ENCODE results near the gene TFG. TPM values are rescaled to one million over a fixed set of nuclear protein-coding genes. Genes with fewer than 3 reads are reported as not detected.

The TFG gene
- total and polyA plus RNA-seq, 4 experiments from 2014 or later = 42.3 to 56.6 (median 47.8) TPM

DNA sequence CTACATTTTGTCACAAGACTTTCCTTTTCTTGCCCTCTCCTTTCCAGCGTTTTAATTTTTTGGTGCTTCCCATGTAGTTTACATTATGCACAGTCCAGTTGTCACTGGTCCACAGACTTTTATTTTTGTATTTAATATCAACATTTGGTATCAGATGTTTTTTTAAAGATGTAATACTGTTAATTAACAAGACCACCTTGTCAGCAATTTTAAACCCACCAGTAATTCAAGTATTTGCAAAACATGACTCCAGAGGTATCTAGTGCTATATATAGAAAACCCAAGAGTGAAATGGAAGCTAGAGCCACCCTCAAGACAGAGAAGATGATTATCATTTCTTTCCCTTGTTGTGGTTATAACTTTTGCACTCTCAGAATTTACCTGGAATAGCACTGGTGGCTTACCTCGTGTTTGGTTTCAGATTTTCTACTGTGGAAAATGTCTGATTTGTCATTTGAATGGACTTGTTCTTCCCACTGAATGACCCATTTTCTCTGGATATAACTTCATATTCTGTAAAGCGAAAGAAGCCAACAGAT is 56.2 kb downstream of the TFG start:
- Histone ChIP-seq H3K9me3 (ENCODE audit: control insufficient read depth in 1 of 2, low read length in 2 of 2) (no peaks in the 10 kb centered on the region), H3K27me3 (ENCODE audit: insufficient read depth, low read length) (no peaks in the 10 kb centered on the region), H3K4me1 (ENCODE audit: insufficient read depth, low read length) (no peaks in the 10 kb centered on the region), H3K36me3 (ENCODE audit: insufficient read depth, low read length) (no peaks in the 10 kb centered on the region), H3K27ac (ENCODE audit: low read depth, low read length) (no peak overlapping the region), H3K4me3 (ENCODE audit: low read length in 2 of 2) (no peak overlapping the region)
- DNase-seq = no peak
- no peaks in the 10 kb centered on the region for H3K36me3 Mint-ChIP-seq
- peaks cover 0 to 4% (median 2%) of the 10 kb centered on the region in 4 donors for H3K4me1 Mint-ChIP-seq
- H3K27ac Mint-ChIP-seq = no peak overlapping the region
- POLR2A ChIA-PET (ENCODE audit: partially characterized antibody) = no interaction called here
- no peaks in the 10 kb centered on the region for H3K9me3 Mint-ChIP-seq
- no peak overlapping the region for H3K4me3 Mint-ChIP-seq
- intact Hi-C loops (cut with micrococcal nuclease) = no loop called here
- CTCF ChIA-PET (ENCODE audit: partially characterized antibody) = no interaction called here
- H3K27me3 Mint-ChIP-seq = no peaks in the 10 kb centered on the region

DNA sequence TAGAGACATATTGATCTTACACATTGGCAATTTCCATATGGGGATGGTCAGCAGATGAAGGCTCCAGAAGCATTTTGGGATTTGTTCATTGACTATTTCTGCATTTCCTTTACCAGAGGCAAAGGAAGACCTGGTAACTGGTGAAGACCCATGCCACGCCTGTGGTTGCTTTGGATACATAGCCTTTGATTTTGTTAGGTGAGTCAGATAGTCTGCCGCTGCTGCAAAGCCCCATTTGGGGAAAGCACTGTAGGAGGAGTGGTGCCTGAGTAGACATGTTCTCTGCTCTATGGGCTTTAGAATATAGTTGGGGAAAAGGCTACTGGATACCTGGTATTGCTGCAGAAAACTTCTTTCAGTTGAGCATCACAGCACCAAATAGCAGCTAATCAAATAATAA is 56.8 kb downstream of the TFG start:
- Mint-ChIP-seq H3K9me3 (no peaks in the 10 kb centered on the region), H3K36me3 (no peaks in the 10 kb centered on the region), H3K27me3 (no peaks in the 10 kb centered on the region), H3K27ac (no peak overlapping the region), H3K4me1 (peaks cover 0 to 4% (median under 1%) of the 10 kb centered on the region in 4 donors), H3K4me3 (no peak overlapping the region)
- Histone ChIP-seq H3K4me3 (ENCODE audit: low read length in 2 of 2) (no peak overlapping the region), H3K9me3 (ENCODE audit: control insufficient read depth in 1 of 2, low read length in 2 of 2) (no peaks in the 10 kb centered on the region), H3K4me1 (ENCODE audit: insufficient read depth, low read length) (no peaks in the 10 kb centered on the region), H3K27me3 (ENCODE audit: insufficient read depth, low read length) (no peaks in the 10 kb centered on the region), H3K27ac (ENCODE audit: low read depth, low read length) (no peak overlapping the region), H3K36me3 (ENCODE audit: insufficient read depth, low read length) (no peaks in the 10 kb centered on the region)
- ChIA-PET POLR2A (ENCODE audit: partially characterized antibody) (no interaction called here), CTCF (ENCODE audit: partially characterized antibody) (no interaction called here)
- intact Hi-C loops (cut with micrococcal nuclease) = no loop called here
- DNase-seq = no peak

DNA sequence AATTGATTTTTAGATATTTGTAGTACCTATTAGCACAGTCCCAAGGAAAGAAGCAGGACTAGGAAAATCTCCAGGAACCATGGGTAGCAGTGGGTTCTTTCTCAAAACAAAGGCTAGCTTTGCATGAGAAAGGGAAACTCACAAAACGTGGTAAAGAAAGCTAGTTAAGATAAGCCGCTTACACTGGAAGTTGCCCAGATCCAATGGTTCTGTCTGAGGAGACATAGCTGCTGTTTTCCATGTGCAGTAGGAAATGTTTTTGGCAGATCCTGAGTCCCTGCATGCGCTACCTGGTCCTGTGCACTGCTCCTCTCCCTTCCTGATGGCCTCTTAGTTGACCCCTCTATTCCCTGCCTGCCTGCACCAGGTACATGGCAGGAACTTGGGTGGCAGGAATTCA is 60.4 kb downstream of the TFG start:
- no peak for DNase-seq
- H3K36me3 ChIP-seq (ENCODE audit: insufficient read depth, low read length) = no peaks in the 10 kb centered on the region
- ChIA-PET CTCF (ENCODE audit: partially characterized antibody) (interaction anchor here (1.0 kb wide), 1 partner anchor 8 kb away, joined by 4 read pairs; no protein-coding TSS in a partner anchor), POLR2A (ENCODE audit: partially characterized antibody) (no interaction called here)
- no peaks in the 10 kb centered on the region for H3K9me3 ChIP-seq (ENCODE audit: control insufficient read depth in 1 of 2, low read length in 2 of 2)
- H3K4me1 ChIP-seq (ENCODE audit: insufficient read depth, low read length) = no peaks in the 10 kb centered on the region
- no peak overlapping the region for H3K4me3 ChIP-seq (ENCODE audit: low read length in 2 of 2)
- no peaks in the 10 kb centered on the region for H3K27me3 Mint-ChIP-seq
- peak overlapping the region in 1 of 7 donors; percentile 54 for H3K27ac Mint-ChIP-seq
- peaks cover 0 to 4% (median under 1%) of the 10 kb centered on the region in 4 donors for H3K4me1 Mint-ChIP-seq
- intact Hi-C loops (cut with micrococcal nuclease) = no loop called here
- no peaks in the 10 kb centered on the region for H3K9me3 Mint-ChIP-seq
- H3K36me3 Mint-ChIP-seq = no peaks in the 10 kb centered on the region
- H3K27ac ChIP-seq (ENCODE audit: low read depth, low read length) = no peak overlapping the region
- no peak overlapping the region for H3K4me3 Mint-ChIP-seq
- no peaks in the 10 kb centered on the region for H3K27me3 ChIP-seq (ENCODE audit: insufficient read depth, low read length)

DNA sequence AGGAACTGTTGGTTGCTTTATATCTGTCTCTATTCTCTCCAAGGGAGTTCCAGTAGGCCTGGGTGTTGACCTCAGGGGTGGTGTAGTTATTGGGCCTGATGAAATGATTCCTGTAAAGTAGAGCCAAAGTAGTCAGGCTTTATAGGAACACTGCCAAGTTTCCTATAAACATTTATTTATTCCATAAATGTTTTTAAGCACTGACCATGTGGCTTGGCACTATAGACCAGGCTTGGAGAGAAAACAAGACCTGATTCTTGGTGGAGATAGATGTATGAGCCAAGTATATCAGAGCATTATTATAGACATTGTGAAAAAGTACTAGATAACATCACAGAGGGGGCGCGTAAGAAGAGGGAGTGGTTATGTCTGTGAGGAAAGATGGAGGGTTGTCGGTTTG is 65.9 kb downstream of the TFG start:
- H3K27me3 Mint-ChIP-seq = no peaks in the 10 kb centered on the region
- H3K9me3 Mint-ChIP-seq = no peaks in the 10 kb centered on the region
- H3K4me3 Mint-ChIP-seq = no peak overlapping the region
- DNase-seq = no peak
- H3K4me1 Mint-ChIP-seq = no peaks in the 10 kb centered on the region
- H3K36me3 Mint-ChIP-seq = no peaks in the 10 kb centered on the region
- no peak overlapping the region for H3K27ac Mint-ChIP-seq
- no peaks in the 10 kb centered on the region for H3K36me3 ChIP-seq (ENCODE audit: insufficient read depth, low read length)
- ChIA-PET POLR2A (ENCODE audit: partially characterized antibody) (no interaction called here), CTCF (ENCODE audit: partially characterized antibody) (no interaction called here)
- H3K27me3 ChIP-seq (ENCODE audit: insufficient read depth, low read length) = no peaks in the 10 kb centered on the region
- H3K4me3 ChIP-seq (ENCODE audit: low read length in 2 of 2) = no peak overlapping the region
- intact Hi-C loops (cut with micrococcal nuclease) = no loop called here
- no peaks in the 10 kb centered on the region for H3K9me3 ChIP-seq (ENCODE audit: control insufficient read depth in 1 of 2, low read length in 2 of 2)
- H3K4me1 ChIP-seq (ENCODE audit: insufficient read depth, low read length) = no peaks in the 10 kb centered on the region
- H3K27ac ChIP-seq (ENCODE audit: low read depth, low read length) = no peak overlapping the region

DNA sequence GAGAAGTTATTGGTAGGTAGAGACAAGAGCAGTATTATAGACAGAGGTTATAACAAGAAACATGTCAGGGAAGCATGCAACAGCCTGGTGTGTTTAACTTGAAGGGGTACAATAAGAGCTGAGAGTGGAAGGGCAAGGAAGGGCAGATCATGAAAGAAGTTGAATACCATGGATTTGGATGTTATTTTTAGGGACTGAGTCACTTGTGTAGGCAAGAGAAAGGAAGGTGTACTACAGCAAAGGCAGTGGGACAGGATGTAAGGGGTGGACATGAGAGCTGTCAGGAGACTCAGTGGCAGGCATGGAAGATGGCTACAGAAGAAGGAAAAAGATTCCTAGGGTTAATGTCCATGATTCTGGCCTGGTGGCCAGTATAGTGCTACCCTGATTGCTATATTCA is 66.4 kb downstream of the TFG start:
- no peak overlapping the region for H3K4me3 Mint-ChIP-seq
- no peak for DNase-seq
- no peaks in the 10 kb centered on the region for H3K4me1 Mint-ChIP-seq
- H3K27me3 Mint-ChIP-seq = no peaks in the 10 kb centered on the region
- Histone ChIP-seq H3K27me3 (ENCODE audit: insufficient read depth, low read length) (no peaks in the 10 kb centered on the region), H3K36me3 (ENCODE audit: insufficient read depth, low read length) (no peaks in the 10 kb centered on the region), H3K27ac (ENCODE audit: low read depth, low read length) (no peak overlapping the region), H3K4me1 (ENCODE audit: insufficient read depth, low read length) (no peaks in the 10 kb centered on the region), H3K4me3 (ENCODE audit: low read length in 2 of 2) (no peak overlapping the region), H3K9me3 (ENCODE audit: control insufficient read depth in 1 of 2, low read length in 2 of 2) (no peaks in the 10 kb centered on the region)
- no peak overlapping the region for H3K27ac Mint-ChIP-seq
- H3K9me3 Mint-ChIP-seq = no peaks in the 10 kb centered on the region
- H3K36me3 Mint-ChIP-seq = no peaks in the 10 kb centered on the region
- ChIA-PET CTCF (ENCODE audit: partially characterized antibody) (interaction anchor here (1.3 kb wide), 1 partner anchor 8 kb away, joined by 3 read pairs; no protein-coding TSS in a partner anchor), POLR2A (ENCODE audit: partially characterized antibody) (no interaction called here)
- intact Hi-C loops (cut with micrococcal nuclease) = no loop called here

DNA sequence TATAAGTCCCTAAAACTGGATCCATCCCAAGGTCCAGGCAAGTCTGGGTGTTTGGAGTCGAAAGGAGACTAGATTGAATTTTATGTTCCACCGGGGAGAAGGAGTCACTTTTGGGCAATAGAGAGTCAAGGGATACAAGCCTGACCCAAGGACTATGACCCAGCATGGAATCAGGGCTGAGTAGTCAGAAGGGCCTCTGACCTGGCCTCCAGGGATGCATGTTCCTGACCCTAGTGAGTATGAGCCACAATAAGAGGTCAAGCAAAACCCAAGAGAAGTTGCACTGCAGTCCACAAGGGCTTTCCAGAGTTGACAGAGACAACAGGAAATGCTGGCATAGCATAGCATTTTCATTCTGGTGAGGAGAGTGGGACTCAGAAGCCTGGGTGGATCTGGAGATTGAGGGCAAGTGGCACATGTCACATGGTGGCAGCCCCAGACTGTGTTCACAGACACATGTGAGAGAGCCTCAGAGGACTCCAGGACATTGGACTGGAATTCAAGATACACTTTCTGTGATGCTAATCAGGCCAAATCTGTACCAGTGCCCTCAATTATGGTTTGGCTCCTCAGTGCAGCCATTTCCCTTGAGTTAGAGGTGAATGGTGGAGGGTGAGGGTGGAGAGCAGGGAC is 66.9 kb downstream of the TFG start:
- Mint-ChIP-seq H3K4me1 (no peaks in the 10 kb centered on the region), H3K4me3 (no peak overlapping the region), H3K9me3 (no peaks in the 10 kb centered on the region), H3K36me3 (no peaks in the 10 kb centered on the region), H3K27me3 (no peaks in the 10 kb centered on the region), H3K27ac (no peak overlapping the region)
- DNase-seq = peak in 1 of 5 donors; percentile 19
- H3K27ac ChIP-seq (ENCODE audit: low read depth, low read length) = no peak overlapping the region
- intact Hi-C loops (cut with micrococcal nuclease) = no loop called here
- ChIA-PET CTCF (ENCODE audit: partially characterized antibody) (interaction anchor here (1.3 kb wide), 1 partner anchor 9 kb away, joined by 3 read pairs; no protein-coding TSS in a partner anchor), POLR2A (ENCODE audit: partially characterized antibody) (no interaction called here)
- H3K36me3 ChIP-seq (ENCODE audit: insufficient read depth, low read length) = no peaks in the 10 kb centered on the region
- no peaks in the 10 kb centered on the region for H3K9me3 ChIP-seq (ENCODE audit: control insufficient read depth in 1 of 2, low read length in 2 of 2)
- no peak overlapping the region for H3K4me3 ChIP-seq (ENCODE audit: low read length in 2 of 2)
- no peaks in the 10 kb centered on the region for H3K4me1 ChIP-seq (ENCODE audit: insufficient read depth, low read length)
- no peaks in the 10 kb centered on the region for H3K27me3 ChIP-seq (ENCODE audit: insufficient read depth, low read length)

DNA sequence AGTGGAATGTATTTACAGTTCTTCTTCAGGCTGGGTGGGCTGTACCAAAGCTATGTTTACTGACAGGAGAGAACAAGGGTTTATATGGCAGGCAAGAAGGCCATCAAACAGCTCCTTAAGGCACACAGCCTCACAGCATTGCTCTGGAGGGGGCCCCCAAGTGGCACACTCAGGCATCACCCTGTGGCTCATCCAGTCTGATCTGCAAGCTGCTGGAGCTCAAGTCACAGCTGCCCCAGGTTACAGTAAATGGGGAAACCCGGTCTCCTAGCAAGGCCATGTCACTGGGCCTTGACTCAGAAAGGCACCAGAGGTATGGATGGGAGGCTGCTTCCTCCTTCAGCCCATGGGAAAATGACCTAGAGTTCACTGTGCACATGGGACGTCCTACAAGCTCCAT is 67.5 kb downstream of the TFG start:
- Mint-ChIP-seq H3K27me3 (no peaks in the 10 kb centered on the region), H3K4me3 (no peak overlapping the region), H3K27ac (peak overlapping the region in 1 of 7 donors; percentile 17), H3K4me1 (no peaks in the 10 kb centered on the region), H3K36me3 (no peaks in the 10 kb centered on the region), H3K9me3 (no peaks in the 10 kb centered on the region)
- Histone ChIP-seq H3K4me3 (ENCODE audit: low read length in 2 of 2) (no peak overlapping the region), H3K9me3 (ENCODE audit: control insufficient read depth in 1 of 2, low read length in 2 of 2) (no peaks in the 10 kb centered on the region), H3K36me3 (ENCODE audit: insufficient read depth, low read length) (no peaks in the 10 kb centered on the region), H3K4me1 (ENCODE audit: insufficient read depth, low read length) (no peaks in the 10 kb centered on the region), H3K27ac (ENCODE audit: low read depth, low read length) (no peak overlapping the region), H3K27me3 (ENCODE audit: insufficient read depth, low read length) (no peaks in the 10 kb centered on the region)
- DNase-seq = peak in 1 of 5 donors; percentile 9
- ChIA-PET POLR2A (ENCODE audit: partially characterized antibody) (no interaction called here), CTCF (ENCODE audit: partially characterized antibody) (interaction anchor here (1.3 kb wide), 1 partner anchor 10 kb away, joined by 3 read pairs; no protein-coding TSS in a partner anchor)
- intact Hi-C loops (cut with micrococcal nuclease) = no loop called here
